Measurements from ENCODE around the gene TMEM164.
A peak's percentile ranks its signal among the peaks of the same experiment; 100 is the strongest.

The TMEM164 gene

DNA sequence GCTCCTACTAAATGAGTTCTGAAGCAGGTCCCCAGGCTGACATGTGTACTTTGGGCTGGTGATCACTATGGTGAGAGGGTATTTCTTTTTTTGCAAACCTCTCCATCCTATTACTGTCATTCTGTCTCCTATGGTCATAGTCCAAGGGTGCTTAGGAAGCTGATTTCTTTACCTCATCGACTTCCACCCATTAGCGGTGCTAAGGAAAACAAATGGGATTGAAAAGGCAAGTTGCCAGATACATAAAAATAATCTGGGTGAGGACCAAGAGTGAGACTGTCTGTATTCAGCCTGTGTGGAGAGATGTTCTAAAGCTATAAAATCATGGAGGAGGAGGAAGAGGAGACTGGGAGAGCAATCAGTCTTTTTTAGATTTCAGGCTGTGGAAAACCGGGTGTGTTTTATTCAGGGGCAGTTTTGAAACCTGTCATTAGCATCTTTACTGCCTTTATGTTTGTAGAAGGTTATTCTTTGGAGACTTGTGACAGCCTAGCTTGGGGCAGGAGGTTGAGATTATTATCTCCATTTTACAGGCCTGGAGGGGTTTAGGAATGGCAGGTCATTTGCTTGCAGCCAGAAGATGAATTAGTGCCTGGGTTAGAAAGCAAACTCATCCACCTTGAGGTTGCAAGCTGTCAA lies 1.9 kb downstream of the TMEM164 start:
- TF ChIP-seq, protein P1, sequence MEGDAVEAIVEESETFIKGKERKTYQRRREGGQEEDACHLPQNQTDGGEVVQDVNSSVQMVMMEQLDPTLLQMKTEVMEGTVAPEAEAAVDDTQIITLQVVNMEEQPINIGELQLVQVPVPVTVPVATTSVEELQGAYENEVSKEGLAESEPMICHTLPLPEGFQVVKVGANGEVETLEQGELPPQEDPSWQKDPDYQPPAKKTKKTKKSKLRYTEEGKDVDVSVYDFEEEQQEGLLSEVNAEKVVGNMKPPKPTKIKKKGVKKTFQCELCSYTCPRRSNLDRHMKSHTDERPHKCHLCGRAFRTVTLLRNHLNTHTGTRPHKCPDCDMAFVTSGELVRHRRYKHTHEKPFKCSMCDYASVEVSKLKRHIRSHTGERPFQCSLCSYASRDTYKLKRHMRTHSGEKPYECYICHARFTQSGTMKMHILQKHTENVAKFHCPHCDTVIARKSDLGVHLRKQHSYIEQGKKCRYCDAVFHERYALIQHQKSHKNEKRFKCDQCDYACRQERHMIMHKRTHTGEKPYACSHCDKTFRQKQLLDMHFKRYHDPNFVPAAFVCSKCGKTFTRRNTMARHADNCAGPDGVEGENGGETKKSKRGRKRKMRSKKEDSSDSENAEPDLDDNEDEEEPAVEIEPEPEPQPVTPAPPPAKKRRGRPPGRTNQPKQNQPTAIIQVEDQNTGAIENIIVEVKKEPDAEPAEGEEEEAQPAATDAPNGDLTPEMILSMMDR (conservative IDR thresholded peaks at IDR 0.05), result no peak
- no peak for TF ChIP-seq ZFX (IDR thresholded peaks at IDR 0.05)
- peak overlapping the region; percentile 83 for H3K27ac ChIP-seq

DNA sequence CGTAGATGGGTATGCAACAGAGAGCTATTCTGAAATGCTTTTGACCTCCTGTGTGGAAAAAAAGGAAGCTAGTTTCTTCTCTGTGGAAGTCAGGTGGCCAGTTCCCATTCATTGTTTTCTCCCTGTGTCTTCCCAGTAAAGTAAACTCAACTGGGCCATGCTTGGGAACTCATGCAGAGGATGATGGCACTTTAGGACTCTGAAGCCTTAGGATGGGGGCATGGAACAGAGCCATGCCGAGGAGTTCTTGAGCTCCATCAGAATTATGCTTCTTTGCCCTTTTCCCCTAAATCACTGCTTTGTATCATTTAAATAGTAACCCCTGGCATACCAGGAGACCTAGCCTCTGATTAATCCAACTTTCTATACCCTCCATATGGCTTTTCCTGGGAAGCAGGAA lies 3.2 kb downstream of the TMEM164 start:
- H3K27ac ChIP-seq, result no peak overlapping the region
- TF ChIP-seq ZFX (IDR thresholded peaks at IDR 0.05), result no peak
- TF ChIP-seq, protein P1 (conservative IDR thresholded peaks at IDR 0.05), result no peak

DNA sequence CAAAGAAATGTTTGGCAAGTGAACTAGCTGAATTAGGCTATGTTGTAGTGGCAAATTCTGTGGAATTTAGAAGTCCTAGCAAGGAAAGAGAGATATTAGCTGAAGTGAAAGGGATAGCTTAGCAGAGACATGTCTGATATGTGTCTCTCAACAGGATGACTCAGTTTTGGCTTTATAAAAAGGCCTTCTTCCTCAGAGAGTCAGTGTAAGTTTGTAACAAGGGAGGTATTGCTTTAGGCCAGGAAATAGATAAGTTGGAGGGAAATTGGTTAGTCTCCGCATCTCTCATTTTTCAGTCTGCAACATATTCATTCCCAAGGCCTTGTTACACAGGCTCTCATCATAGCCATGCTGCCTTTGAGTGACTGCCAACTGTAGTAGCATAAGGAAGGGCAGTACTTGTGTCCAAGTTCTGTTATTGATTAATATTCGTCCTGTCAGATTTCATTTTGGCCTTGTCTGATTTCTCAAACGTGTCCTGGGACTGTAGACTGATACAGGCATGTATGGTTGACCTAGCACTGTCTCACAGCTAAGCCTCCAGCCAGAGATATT lies 4.0 kb downstream of the TMEM164 start:
- TF ChIP-seq, protein P1 (conservative IDR thresholded peaks at IDR 0.05), result no peak
- no peak for TF ChIP-seq ZFX (IDR thresholded peaks at IDR 0.05)
- no peak overlapping the region for H3K27ac ChIP-seq

DNA sequence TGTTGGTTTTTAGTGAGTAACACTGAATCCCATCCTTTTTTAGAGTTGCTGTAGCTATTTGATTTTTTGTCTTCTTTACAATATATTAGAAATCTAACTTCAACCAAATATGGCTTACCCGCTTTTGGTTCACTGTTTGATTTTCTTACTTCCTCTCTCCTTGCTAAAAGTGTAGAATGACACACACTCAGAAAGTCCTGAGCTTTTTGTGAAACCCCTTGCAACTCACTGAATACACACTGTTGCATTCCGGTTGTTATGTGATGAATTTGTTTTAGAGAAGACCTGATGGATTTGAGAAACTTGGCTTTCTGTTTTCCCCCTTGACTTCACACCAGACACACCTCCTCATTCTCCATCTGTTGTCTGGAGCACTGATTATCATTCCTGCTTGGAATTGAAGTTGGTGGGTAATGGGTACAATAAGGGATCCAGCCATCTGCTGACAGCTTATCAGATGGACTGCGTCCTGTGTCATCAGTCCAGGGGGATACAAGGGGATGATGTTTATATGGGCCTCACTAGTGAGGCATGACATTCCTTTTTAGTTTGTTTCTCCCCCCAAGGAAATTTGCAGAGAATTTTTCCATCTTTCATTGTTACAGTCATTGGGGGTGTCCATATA lies 5.2 kb downstream of the TMEM164 start:
- TF ChIP-seq ZFX (IDR thresholded peaks at IDR 0.05), result no peak
- TF ChIP-seq, protein P1 (conservative IDR thresholded peaks at IDR 0.05), result no peak
- no peak overlapping the region for H3K27ac ChIP-seq

DNA sequence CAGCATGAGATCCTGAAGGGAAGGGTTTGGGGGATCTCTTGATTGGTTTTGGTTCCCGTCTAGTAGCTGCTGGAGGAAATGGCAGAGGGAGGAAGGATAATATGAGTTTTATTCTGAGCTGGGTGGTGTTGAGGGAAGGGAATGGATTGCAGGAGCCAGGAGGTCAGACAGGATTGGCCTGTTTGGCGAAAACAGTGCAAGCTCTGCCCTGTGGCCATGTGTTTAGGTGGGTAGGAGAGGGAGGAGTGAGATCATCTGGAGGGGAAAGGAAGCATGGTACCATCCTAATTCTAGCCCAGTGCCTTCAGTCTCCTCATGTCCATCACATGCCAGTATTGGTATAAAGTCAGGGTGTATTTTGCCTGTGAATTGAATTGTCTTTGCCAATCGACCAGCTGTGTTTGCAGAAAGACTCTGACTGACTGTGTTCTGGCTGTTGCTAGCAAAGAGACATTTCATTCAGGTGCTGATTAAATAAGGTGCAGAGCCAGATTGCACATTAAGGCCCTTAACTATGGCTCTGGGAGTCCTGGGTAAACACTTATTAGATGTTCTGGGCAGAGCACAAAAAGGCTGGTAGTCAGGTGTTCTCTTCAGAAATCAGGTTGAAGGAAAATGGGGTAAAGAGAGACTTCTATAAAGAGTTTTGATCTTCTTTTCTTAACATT lies 10.0 kb downstream of the TMEM164 start:
- H3K27ac ChIP-seq, result peak overlapping the region; percentile 75
- TF ChIP-seq, protein P1 (conservative IDR thresholded peaks at IDR 0.05), result no peak
- no peak for TF ChIP-seq ZFX (IDR thresholded peaks at IDR 0.05)

DNA sequence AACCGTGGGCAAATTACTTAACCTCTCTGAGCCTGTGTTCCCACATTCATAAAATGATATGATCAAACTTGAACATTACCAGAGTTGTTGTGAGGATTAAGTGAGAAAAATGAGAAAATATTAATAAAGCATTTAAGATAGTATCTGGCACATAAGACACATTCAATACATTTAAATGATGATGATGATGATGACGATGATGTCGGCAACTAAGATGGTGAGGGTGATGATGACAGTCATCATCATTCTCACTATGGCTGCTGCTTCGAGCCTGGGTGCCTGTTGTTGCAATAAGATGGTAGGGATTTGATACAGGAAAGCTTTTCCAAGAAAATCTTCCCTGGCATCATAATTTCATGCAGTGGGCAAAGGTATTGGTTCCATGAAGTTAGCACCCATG lies 11.1 kb downstream of the TMEM164 start:
- no peak overlapping the region for H3K27ac ChIP-seq
- no peak for TF ChIP-seq ZFX (IDR thresholded peaks at IDR 0.05)
- TF ChIP-seq, protein P1 (conservative IDR thresholded peaks at IDR 0.05), result no peak

DNA sequence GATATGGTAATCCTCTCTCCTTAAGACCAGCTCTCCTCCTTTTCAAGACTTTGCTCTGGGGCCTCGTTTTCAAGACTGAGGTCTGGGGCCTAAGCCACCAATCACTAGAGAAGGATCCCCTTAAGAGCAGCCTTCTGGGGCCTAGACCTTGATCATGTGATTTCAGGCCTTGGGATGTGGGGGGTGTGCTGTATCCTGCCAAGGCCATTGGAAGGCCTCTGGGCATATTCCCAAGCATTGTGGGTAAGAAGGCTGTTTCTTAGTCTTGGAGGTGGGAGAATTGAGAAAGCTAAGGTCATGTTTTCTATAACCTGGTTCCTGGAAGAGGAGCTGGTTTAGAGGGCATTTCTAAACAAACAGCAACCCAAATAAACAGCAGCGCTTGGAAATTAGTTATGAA lies 12.1 kb downstream of the TMEM164 start:
- no peak for TF ChIP-seq ZFX (IDR thresholded peaks at IDR 0.05)
- TF ChIP-seq, protein P1 (conservative IDR thresholded peaks at IDR 0.05), result no peak
- H3K27ac ChIP-seq, result no peak overlapping the region

All from C4-2B (cell line).